Gastroesophageal sphincter (tissue), 3 donors: ENCODE results near the gene TBC1D5.

Experiments used
- POLR2AphosphoS5 ChIP-seq: sonication (generic); formaldehyde crosslinking; IDR thresholded peaks from one replicate; pipeline ENCODE4 v1.6.1; 2017; ENCODE audit warnings: antibody characterized with exemption
- TF ChIP-seq, protein P1 (sequence below), 4 experiments: fragments of 200-600 bp in 2 of 4; fragments of 450-650 bp in 2 of 4; sonication (generic) in 1 of 4; IDR thresholded peaks; one replicate each; pipeline ENCODE4 v1.5.1; 2017 to 2019; ENCODE audit warnings: antibody characterized with exemption in 4 of 4, mild to moderate bottlenecking in 2 of 4, moderate library complexity in 2 of 4

DNA sequence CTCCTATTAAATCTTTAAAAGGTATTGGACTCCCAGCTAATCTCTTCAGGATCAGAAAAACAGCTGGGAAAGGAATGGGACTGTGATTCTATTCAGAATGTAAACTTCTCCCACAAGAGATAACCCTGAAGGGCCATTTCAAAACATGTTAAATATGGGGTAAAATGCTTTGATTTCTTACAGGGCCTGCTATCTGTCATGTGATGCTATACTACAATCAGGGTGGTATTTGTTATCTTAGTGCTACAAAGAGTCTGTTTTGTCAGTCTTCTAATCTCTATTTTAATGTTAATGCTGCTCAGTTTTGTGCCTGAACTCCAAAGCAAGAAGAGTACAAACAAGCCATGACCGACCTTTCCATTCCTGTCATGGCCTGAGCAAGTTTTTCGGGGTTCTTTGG is 186.9 kb downstream of the TBC1D5 start:
- TF ChIP-seq, protein P1, sequence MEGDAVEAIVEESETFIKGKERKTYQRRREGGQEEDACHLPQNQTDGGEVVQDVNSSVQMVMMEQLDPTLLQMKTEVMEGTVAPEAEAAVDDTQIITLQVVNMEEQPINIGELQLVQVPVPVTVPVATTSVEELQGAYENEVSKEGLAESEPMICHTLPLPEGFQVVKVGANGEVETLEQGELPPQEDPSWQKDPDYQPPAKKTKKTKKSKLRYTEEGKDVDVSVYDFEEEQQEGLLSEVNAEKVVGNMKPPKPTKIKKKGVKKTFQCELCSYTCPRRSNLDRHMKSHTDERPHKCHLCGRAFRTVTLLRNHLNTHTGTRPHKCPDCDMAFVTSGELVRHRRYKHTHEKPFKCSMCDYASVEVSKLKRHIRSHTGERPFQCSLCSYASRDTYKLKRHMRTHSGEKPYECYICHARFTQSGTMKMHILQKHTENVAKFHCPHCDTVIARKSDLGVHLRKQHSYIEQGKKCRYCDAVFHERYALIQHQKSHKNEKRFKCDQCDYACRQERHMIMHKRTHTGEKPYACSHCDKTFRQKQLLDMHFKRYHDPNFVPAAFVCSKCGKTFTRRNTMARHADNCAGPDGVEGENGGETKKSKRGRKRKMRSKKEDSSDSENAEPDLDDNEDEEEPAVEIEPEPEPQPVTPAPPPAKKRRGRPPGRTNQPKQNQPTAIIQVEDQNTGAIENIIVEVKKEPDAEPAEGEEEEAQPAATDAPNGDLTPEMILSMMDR (IDR thresholded peaks at IDR 0.05) = no peak
- no peak for TF ChIP-seq POLR2AphosphoS5
